TTC549 (cell line): ENCODE results near the gene HDAC9.

ENCODE experiments used
- FAIRE-seq: peaks from 2 replicates; lab custom pipeline; 2012; peaks lifted over from hg19 to GRCh38; lab: Jason Lieb, UNC

Gene HDAC9

DNA sequence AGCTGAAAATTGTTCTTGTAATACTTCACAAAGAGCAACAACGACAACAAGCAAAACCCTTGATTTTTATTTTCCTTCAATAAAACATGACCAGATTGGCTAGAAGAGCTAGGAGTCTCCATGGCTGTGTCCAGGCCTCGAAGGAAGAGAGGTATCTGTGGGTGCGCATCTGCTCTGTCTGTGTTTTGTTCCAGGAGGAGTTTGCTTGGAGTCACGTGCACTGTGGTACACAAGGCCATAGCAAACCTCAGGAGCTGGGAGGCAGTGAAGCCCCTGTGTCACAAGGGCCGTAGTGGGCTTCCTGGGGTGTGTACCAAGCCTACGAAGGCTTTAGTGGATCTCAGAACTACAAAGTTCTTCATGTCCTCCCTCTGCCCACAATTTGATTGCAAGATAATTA is 350.2 kb downstream of the HDAC9 start:
- FAIRE-seq, result no peak

GRCh38 chr7:18846765-18847215 is 351.2 kb downstream of the HDAC9 start:
- no peak for FAIRE-seq

GRCh38 chr7:18849130-18849529 is 353.6 kb downstream of the HDAC9 start:
- FAIRE-seq, result no peak

DNA sequence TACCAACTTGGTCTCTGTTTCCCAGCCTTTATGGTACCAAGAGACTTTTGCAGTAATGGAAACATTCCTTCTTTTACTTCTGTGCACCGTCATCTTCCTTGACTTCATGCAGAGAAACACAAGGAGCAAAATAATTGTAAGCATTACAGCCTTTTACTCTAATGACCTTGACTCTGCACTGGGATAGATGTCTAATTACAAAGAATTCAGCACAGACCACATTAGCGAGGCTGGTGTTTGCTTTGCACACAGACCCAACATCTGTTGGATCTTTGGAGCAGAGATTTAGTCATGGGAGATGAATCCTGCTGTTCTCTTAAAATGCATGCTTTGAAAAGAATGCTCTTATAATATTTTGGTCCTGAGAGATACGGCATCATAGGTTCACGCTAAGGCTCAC is 360.2 kb downstream of the HDAC9 start:
- FAIRE-seq, result no peak

DNA sequence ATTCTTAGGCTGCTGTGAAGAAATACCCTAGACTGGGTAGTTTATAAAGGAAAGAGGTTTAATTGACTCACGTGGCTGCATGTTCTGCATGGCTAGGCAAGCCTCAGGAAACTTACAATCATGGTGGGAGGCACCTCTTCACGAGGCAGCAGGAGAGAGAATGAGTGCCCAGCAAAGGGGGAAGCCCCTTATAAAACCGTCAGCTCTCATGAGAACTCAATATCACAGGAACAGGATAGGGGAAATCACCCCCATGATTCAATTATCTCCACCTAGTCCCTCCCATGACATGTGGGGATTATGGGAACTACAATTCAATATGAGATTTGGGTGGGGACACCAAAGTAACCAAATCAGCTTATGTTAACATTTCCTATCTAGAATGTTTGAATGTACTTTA is 362.7 kb downstream of the HDAC9 start:
- FAIRE-seq, result no peak

- FAIRE-seq, result no peak
These were observed 363.8 kb downstream of the HDAC9 start for GRCh38 chr7:18859318-18859717.

DNA sequence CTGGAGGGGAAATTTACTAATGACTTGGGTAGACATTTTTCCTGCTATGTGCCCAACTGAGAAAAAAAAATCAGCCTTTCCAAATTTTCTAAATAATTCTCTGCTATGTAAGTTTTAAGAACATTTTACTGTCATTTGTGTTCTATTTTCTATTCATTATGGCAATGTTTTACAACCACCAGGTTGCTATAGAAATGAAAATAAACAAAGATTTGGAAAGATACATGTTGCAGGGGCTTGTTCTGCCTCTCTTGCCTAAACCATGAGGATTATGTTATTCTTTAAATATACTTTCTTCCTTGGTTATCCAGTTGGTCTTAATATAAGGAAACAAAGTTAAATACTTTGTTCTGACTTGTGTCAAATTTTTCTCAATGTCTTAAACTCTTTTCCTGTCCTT is 364.7 kb downstream of the HDAC9 start:
- FAIRE-seq, result no peak

DNA sequence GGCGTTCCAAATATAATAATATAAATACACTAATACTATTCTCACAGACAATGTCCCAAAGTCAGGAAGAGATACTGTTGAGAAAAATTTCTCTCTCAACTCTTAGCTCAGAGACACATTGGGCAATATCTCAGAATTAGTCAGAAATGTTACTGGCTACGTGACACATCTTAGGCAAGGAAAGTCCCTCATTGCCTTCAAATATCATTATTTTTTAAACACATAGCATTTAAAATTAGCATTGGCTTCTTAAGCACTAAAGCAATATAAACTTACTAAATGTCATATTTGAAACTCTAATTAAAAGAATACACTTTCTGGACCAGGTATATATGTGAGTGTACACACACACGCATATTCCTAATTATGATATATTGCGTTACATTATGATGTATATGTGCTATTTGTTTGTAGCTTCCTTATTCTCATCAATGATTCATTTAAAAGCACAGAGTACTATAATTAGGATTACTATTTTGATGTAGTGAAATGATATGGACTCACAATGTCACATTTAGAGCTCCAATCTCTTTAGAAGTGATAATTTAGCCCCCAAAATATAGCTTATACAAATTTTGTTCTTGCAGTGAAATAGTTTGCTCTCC is 366.1 kb downstream of the HDAC9 start:
- FAIRE-seq, result no peak

GRCh38 chr7:18864967-18865366 is 369.4 kb downstream of the HDAC9 start:
- no peak for FAIRE-seq

GRCh38 chr7:18866359-18867036 is 370.9 kb downstream of the HDAC9 start:
- no peak for FAIRE-seq

- FAIRE-seq, result no peak
These were observed 376.8 kb downstream of the HDAC9 start for GRCh38 chr7:18872344-18872743.

DNA sequence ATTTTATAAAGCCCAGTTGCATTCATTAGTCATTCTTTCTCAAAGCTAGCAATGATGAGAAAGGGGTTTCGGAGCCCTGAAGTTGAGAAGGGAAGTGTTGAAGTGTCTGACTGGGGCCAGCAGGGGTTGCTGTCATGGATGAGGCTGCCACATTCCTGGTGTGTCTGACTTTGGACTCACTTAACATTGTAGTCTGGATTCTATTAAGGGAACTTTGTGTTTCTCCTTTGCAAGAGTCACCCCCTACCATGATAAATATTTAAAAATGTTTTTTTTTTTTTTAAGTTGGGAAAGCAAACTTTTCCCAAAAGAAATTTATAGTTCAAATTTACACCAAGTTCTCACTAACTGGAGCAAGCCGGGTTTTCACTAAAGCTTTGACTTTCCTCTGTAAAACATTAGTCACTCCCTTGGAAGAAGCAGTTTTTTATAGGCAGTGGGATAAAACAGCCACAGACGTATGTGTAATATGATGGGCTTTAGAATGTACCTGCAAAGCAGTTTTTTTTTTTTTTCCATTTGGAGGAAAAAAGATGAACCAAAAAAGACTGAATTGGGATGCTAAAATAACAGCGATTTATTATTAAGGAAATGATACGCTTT is 378.3 kb downstream of the HDAC9 start:
- no peak for FAIRE-seq

- FAIRE-seq, result no peak
These were observed 379.3 kb downstream of the HDAC9 start for GRCh38 chr7:18874880-18875279.

DNA sequence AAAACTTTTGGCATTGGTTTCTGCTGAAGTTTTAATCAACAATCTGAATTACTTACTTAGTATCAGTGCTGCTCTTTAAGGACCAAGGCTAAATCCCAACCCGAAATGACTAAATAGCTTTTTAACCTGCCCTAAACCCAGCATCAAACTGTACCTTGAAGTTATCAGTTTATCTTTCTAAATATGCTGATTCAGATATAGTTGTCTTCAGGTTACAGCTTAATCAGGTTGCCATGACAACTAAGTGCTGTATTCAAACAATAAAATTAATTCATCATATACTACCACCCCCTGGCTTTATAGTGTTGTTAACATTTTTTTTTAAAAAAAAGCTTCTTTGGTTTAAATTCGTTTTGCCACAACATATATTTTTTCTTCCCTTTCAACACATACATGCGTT is 382.3 kb downstream of the HDAC9 start:
- no peak for FAIRE-seq

- no peak for FAIRE-seq
These were observed 391.3 kb downstream of the HDAC9 start for GRCh38 chr7:18886832-18887231.

GRCh38 chr7:18889436-18889835 is 393.9 kb downstream of the HDAC9 start:
- no peak for FAIRE-seq

DNA sequence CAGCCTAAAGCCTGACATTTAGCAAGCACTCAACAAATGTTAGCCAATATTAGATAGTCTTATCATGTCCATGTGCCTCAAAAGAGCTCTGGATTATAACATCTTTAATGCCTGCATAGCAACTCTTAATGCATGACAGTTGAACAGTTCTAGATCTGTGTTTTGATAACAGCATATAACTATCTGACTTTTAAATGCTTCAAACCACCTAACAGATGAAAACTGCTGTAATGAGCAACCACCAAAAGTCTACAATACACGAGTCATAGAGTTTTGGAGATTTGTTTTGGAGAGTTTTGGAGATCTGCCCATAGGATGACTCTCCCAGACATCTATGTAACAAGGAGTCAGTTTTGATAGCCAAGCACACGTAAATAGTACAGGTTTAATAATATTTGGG is 394.6 kb downstream of the HDAC9 start:
- FAIRE-seq, result no peak

DNA sequence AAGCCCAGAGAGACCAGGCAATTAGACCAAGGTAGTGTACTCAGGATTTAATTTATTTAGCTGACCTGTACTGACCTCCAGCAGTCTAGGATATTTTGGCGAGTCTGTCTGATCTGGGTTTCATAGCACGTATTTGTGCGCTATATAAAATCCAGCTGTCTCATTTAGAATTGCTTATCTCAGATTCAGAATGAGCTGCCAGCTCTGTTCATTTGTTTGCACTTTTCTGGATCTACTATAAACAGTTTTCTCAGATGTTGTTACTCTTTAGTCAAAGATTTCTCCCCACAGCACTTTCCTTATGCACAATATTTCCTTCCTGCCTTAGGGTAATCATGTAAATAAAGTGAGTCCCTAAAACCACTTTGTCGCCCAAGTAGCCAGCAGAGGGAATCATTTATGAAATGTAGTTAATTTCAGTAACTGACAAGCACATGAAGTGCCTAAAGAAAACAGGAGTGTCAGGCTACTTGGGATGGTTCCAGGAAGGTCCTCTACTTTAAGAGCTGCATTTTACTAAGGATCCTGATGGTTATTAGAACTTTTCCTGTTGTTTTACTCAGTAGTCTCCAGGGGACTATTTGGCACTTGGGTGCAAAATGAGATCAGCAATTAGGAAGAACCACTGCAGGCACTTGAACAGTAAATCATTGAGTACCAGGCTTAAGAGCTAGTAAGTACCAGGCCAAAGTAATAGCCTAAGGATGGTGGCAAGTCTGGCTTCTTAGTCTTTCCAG is 395.5 kb downstream of the HDAC9 start:
- FAIRE-seq, result no peak

GRCh38 chr7:18893156-18893555 is 397.6 kb downstream of the HDAC9 start:
- no peak for FAIRE-seq

DNA sequence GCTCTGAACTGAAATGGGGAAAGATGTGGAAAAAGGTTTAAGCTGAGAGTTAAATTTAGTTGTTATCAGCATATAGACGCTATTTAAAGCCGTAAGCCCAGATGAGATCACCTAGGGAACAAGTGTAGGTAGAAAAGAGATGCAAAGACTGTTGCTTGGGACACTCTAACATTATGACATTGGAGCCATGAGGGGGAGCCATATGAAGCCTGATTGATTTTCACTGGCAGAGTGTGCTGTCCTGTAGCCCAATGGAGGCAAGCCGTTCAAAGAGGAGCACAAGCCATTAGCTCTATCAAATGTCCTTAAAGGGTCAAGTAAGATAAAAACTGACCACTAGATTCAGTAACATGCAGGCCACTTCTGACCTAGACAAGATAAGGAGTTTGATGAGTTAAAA is 398.6 kb downstream of the HDAC9 start:
- no peak for FAIRE-seq

- FAIRE-seq, result no peak
These were observed 399.9 kb downstream of the HDAC9 start for GRCh38 chr7:18895456-18895855.

- no peak for FAIRE-seq
These were observed 400.9 kb downstream of the HDAC9 start for GRCh38 chr7:18896343-18896975.

- no peak for FAIRE-seq
These were observed 404.7 kb downstream of the HDAC9 start for GRCh38 chr7:18900236-18900635.
